Subcutaneous adipose tissue (tissue), 4 donors: ENCODE measurements around the gene DYNC1LI1. TPM values are rescaled to one million over a fixed set of nuclear protein-coding genes. Genes with fewer than 3 reads are reported as not detected.

Experiments used
- total RNA-seq, 4 donors: library from RNA; depleted of rRNA; stranded (reverse); fragments of >200 nt; gene quantifications; one replicate each; pipeline ENCODE4 v1.1.0, GENCODE V29; 2016
- TF ChIP-seq, protein P1 (sequence below): fragments of 450-650 bp; IDR thresholded peaks from one replicate; pipeline ENCODE4 v1.5.1; 2016; ENCODE audit warnings: low read depth, mild to moderate bottlenecking, control low read depth, antibody characterized with exemption, moderate library complexity

Gene DYNC1LI1
- total RNA-seq, 4 donors from 2014 or later, result 18.5 to 39.0 (median 29.2) TPM

DNA sequence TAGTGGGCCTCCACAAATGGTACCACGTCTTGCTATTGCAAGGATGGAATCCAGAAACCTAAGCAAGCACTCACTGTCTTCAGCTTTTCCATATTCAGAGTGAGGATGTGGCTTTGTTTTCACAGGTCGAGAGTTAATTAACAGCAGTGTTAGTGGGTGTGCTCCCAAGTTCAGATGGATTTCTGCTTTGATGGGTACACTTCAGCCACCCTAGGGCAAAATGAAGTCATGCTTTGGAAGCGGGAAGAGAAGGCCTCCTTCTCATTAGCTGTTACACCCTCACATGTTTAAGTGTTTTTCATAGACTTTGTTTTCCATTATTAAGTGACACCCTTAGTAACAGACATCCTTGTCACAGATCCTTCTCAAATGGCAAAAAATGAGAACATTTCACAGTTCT, 36.3 kb upstream of the DYNC1LI1 start:
- TF ChIP-seq, protein P1, sequence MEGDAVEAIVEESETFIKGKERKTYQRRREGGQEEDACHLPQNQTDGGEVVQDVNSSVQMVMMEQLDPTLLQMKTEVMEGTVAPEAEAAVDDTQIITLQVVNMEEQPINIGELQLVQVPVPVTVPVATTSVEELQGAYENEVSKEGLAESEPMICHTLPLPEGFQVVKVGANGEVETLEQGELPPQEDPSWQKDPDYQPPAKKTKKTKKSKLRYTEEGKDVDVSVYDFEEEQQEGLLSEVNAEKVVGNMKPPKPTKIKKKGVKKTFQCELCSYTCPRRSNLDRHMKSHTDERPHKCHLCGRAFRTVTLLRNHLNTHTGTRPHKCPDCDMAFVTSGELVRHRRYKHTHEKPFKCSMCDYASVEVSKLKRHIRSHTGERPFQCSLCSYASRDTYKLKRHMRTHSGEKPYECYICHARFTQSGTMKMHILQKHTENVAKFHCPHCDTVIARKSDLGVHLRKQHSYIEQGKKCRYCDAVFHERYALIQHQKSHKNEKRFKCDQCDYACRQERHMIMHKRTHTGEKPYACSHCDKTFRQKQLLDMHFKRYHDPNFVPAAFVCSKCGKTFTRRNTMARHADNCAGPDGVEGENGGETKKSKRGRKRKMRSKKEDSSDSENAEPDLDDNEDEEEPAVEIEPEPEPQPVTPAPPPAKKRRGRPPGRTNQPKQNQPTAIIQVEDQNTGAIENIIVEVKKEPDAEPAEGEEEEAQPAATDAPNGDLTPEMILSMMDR, result no peak

DNA sequence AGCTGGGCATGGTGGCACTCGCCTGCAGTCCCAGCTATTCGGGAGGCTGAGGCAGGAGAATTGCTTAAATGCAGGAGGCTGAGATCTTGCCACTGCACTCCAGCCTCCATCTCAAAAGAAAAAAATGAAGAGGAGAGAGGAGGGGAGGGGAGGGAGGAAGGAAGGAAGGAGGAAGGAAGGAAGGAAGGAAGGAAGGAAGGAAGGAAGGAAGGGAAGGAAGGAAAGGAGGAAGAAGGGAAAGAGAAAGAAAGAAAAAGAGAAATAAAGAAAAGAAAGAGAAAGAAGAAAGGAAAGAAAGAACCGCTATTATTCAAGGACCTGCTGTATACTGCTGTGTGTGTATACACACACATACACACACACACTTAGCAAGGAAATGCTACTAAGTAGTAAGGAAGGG, 35.6 kb upstream of the DYNC1LI1 start:
- TF ChIP-seq, protein P1, result no peak

DNA sequence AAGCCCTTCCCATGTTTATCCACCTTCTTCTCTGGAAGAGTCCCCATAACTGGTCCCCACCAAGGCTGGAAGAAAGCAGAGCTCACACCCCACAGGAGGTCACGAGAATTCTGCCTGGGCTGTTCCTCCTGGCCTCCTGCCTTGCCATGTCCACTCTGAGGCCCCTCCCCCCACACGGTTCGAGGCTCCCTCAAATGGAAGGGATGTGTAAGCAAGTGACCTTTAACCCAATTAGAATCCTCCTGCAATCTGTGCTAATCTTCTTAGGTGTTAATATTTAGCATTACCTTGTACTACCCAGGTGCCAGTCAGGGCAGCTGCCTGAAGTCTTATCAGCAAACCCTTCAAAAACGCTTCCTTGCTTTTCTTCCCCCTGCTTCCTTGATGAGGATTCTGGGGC, 32.4 kb upstream of the DYNC1LI1 start:
- TF ChIP-seq, protein P1, result no peak

DNA sequence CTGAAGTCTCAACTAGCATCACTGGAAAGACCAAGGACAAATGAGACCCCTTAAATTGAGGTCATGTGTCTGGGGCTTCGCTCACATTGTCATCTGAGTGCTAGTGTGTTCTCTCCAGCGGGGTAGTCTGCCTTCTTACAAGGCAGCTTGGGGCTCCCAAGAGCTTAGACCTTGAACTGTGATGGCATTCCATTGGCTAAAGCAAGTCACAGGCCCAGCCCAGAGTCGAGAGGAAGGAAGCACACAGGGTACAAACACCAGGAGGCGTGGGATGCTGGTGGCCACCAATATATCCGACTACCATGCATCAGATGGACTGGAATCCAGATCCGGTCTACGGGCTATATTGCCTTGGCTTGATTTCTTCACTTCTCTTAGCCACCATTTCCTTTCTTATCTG, 31.5 kb upstream of the DYNC1LI1 start:
- TF ChIP-seq, protein P1, result no peak

DNA sequence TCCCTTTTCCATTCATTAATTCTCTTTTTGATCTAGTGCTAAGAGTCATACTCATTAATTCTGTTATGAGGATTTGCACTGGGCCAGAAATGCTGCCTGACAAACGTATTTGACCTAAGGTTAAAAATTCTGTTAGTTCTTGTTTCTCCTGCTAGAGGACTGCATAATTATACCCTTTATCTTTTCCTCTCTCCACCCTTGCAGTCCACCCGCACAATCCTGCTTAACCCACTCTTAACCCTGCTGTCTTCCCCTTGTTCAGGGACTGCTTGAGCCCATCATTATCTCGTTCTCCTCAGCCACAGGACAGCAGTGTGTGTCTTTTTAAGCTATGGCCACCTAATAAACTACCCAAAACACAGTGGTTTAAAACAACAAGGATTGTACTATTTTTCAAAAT, 31.1 kb upstream of the DYNC1LI1 start:
- TF ChIP-seq, protein P1, result no peak

DNA sequence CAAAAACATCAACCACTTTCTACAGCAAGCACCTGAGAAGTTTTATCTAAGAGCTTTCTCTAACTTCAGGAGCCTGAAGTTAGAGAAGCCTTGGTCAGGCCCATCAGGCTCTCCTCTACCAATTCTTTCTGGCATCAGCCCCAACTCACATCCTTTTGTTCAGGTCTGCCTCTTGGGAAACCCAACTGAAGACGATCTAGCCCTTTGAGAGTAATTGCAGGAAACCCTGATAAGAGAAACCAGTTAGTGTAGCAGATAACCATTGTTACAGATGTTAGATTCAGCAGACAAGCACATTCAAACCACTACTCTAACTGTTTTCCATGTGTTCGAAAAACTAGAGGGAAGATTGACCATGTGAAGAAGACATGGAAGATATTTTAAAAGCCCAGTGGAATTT, 27.0 kb upstream of the DYNC1LI1 start:
- TF ChIP-seq, protein P1, result no peak

DNA sequence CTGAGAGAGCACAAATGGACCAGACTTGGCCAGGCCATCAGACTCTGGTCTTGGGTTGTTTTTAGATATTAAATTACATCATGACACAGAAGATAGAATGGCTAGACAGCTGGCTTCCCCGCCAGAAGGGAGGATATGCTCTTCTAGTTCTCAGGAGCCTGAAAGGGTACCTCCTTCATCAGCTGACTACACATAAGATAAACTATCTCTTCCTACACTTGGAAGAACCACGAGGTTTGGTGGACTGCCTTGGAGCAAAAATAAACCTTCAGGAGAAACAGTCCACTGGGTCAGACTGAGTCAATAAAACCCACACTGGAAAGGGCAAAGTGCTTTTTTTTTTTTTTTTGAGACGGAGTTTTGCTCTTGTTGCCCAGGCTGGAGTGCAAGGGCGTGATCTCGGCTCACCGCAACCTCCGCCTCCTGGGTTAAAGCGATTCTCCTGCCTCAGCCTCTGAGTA, 26.3 kb upstream of the DYNC1LI1 start:
- TF ChIP-seq, protein P1, result no peak
